GM21381 (cell line): ENCODE data around the gene CYP4A11.
"Not testable (repeated sequence)": the region's sequence is repeated elsewhere in the genome, so short reads cannot be mapped to it uniquely, and the experiment has no call there.

ENCODE experiments used
- ATAC-seq: cut with Tn5 transposase; IDR thresholded peaks from one replicate; pipeline ENCODE4 v1.9.1; 2021; ENCODE audit warnings: mild to moderate bottlenecking, moderate library complexity; ENCODE audit not compliant: unreplicated experiment

The CYP4A11 gene

DNA sequence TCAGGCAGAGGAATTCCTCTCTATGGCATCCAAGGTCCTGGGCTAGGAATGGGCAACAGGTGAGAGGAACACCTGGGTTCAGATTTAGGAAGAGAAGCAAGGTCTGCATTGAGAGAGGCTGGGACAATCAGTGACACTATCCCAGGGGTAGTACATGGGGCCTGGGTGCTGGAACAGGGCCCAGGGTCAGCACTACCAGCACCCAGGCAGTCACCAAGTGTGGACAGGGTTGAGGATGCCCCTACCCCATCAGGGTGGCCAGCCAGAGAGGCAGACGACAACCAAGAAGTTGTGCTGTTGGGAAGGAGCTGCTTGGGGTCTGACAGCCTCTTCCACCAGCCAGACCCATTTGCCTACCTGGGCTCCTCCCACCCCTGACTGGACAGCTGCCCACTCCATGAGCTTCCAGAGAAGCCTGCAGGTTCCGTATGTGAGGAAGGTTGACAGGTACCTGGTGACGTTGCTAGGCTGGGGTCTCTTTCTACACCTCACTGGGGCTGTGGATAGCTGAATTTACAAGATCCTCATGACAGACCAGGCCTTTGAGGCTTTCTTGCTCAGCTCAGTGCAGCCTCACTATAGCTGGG is 13.9 kb downstream of the CYP4A11 start:
- no peak for ATAC-seq

DNA sequence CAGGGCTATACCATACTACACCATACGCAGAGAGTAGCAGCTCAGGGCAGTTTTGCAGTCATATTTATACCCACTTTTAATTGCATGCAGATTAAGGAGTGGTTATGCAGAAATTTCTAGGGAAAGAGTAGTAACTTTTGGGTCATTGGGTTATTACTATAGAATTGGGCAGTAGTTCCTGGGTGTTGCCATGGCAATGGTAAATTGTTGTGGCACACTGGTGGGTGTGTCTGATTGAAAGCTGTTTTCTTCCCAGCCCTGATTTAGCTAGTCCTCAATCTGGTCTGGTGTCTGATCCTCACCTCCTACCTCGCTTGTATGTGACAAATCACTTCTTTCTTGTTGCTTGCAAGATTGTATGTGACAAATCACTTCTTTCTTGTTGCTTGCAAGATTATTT is 30.5 kb downstream of the CYP4A11 start:
- ATAC-seq: no peak

DNA sequence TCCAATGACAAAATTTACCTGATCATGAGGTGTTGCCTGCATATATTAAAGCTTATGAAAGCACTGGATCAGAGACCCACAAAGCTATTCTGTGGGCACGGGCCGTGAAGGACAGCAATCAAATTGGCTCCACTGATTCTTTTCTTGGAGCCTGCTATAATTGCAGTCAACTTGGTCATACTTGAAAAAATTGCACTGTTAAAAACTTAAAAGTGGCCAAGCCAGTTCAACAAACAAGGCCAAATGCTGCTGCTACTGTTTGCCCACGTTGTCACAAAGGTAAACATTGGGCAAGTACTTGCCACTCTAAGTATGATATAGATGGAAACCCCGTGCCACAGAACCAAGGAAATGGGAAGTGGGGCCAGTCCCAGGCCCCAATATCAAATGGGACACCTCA is 37.8 kb downstream of the CYP4A11 start:
- no peak for ATAC-seq

DNA sequence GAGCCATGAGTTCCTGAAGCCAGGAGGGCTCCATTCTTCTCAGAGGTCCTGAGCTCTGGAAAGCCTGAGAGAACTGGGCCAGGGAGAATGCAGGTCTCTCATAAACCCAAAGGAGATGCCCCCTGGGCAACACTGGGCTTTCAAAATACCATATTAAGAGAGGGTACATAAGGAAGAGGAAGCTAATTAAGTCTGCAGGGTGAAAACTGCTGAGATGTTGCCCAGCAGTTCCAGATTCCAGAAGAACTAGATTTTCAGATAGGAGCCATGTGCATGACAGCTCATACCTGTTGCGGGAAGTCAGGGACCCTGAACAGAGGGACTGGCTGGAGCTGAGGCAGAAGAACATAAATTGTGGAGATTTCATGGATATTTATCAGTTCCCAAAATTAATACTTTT is 40.9 kb downstream of the CYP4A11 start:
- ATAC-seq: no peak

DNA sequence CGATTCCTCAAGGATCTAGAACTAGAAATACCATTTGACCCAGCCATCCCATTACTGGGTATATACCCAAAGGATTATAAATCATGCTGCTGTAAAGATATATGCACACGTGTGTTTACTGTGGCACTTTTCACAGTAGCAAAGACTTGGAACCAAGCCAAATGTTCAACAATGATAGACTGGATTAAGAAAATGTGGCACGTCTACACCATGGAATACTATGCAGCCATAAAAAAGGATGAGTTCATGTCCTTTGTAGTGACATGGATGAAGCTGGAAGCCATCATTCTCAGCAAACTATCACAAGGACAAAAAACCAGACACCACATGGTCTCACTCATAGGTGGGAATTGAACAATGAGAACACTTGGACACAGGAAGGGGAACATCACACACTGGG is 59.6 kb downstream of the CYP4A11 start:
- not testable (repeated sequence) for ATAC-seq
